ENCODE measurements around the gene PXMP4. TPM values are rescaled to one million over a fixed set of nuclear protein-coding genes. Genes with fewer than 3 reads are reported as not detected.

Gene PXMP4
- 1 to 10 TPM; 5.3 to 6.9 TPM for total RNA-seq

DNA sequence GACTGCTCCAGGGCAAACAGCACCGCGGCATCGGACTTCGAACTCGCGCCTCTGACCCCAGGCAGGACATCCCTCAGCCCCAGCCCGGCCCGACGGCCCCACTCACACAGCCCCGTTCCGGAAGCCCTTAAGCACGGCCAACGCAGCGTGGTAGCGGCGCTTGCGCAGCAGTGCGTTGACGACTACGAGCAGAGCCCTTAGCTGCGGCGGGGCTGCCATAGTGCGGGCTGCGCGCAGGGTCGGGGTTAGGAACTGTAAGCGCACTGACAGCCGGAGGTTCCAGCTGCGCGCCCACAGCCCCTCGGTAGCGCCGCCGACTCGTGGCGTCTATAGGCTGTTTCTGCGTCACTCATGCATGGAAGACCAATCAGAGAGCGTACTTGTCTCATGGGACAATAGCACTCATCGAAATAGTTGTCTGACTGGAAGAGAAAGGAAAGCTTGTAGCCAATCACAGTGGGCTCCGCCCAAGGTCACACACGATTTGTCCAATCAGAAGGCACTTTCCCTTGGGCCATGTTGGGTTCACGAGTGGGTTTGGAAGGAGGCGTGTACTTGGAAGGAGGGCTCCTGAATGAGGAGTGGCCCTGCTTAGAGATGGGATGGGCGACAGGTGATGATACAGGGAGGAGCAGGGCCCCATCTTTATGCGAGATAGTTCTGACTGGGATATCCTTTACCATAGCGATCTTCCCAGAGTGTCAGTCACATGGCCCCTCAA is at the start of gene PXMP4:
PXMP4 (minus strand) TSS at position 322 of the 721 bp plus-strand sequence; CDS start at position 219, 103 bp downstream.

GRCh38 chr20:33731693-33732165 is 11.6 kb upstream of the PXMP4 start, which contains the start of gene ZNF341:
Gene ZNF341, plus strand, starts transcription at chr20:33731996. Its CDS starts 26 bp downstream, at chr20:33732022.

DNA sequence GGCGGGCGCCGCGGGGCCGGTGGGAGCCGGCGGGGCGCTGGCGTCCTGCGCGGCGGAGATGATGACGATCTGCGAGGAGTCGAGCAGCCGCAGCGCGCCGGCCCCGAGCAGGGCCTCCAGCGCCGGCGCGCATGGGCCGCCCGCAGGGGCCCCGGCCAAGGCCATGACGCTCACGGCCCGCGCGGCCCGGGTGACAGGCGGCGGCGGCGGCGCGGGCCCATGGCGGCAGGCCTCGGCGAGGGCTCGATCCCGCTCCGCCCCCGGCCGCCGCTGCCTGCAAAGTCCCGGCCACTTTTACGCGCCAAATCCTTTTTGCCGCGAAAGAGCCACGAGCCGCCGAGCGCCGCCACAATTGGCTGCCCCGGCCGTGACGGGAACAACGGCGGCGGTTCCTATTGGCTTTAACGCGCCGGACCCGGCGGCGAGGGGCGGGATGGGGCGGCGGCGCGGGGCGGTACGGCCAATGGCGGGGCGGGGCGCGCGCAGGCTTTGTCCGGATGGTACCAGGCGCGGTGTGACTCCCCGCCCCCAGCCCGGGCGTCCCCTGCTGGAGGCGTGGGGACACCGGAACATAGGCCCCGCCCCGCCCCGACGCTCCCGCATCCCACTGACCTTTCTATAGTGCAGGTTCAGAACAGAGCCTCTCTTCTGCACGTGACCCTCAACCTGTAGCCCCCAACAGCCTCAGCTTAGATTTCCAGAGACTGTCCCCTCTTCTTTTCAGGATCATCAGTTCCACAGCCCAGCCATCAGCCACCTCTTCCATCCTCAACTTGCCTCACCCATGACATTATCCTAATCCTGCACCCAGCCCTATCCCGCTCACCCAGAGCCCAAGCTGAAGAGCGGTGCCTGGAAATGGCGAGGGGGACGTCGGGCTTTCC is 33.8 kb downstream of the PXMP4 start, which contains the start of gene E2F1:
E2F1 (minus strand) TSS at position 286 of the 884 bp plus-strand sequence; CDS start at position 165, 121 bp downstream.

GRCh38 chr20:33674294-33675135 is 45.6 kb downstream of the PXMP4 start, which contains the start of gene NECAB3:
Gene NECAB3, minus strand, starts transcription at chr20:33674428. Its CDS starts 76 bp downstream, at chr20:33674352.

DNA sequence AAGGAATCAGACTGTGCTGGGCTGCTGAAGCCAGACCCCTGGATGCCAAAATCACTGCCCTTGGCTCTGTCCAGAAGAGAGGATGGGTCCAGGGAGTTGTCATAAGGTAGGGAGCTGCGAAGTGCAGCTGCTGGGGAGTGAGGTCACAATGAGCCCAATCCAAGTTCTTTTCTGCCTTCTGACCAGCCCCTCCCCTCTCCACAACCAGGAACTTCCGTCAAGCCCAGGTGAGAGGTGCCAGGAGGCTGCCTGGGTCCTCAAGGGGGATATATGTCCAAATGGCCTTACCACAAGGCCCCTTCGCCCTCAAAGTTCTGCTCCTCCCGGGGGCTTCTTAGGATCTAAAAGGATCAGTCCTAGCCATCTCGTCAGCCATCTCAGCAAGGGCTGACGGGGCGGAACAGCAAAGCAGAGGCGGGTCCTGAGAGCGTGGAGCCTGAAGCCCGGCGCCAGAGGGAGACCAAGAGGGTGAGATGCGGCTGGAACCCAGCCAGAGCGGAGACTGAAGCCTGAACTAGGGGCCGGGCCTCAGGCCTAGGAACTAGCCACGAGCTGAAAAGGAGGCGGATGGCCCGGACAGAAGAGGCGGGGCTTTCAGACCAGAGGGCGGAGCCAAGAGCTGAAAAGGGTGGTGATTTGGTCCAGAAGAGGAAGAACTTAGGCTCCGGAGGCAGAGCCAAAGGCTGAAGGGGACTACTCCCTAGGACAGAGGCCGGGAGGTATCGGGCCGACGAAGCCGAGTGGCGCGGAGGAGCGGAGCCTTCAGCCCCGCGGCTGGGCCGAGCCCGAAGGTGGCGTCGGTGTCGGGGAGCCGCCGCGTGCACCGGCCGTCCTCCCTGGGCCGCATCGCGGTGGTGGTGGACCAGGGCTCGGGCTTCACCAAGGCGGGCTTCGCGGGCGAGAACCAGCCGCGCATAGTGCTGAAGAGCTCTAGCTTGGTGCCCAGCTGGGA is 53.5 kb downstream of the PXMP4 start, which contains the start of gene ACTL10:
ACTL10 (plus strand) TSS at position 651 of the 952 bp plus-strand sequence. CDS start 555 bp downstream, outside the sequence.

GRCh38 chr20:33662172-33662571 is 57.9 kb downstream of the PXMP4 start, which contains the start of gene C20orf144:
Gene C20orf144, plus strand, starts transcription at chr20:33662327. Its CDS starts 19 bp downstream, at chr20:33662346.

Other genes with a start within 250 kb of the PXMP4 start
- gene CBFA2T2, start 230.2 kb downstream of the PXMP4 start, total RNA-seq, result 1 to 10 TPM; 7.7 to 8.6 TPM
- under 1 TPM; 0.33 to 0.34 TPM for gene C20orf144, start 58.0 kb downstream of the PXMP4 start, total RNA-seq
- gene ACTL10, start 53.4 kb downstream of the PXMP4 start, total RNA-seq, result 1 to 10 TPM; 2.3 to 2.4 TPM
- 10 to 100 TPM; 24.1 to 27.3 TPM for gene NECAB3, start 45.9 kb downstream of the PXMP4 start, total RNA-seq
- gene E2F1, start 33.9 kb downstream of the PXMP4 start, total RNA-seq, result 10 to 100 TPM; 11.4 to 28.3 TPM
- 1 to 10 TPM; 1.4 to 2.7 TPM for gene ZNF341, start 11.7 kb upstream of the PXMP4 start, total RNA-seq
- gene CHMP4B, start 91.0 kb upstream of the PXMP4 start, total RNA-seq, result 10 to 100 TPM; 26.2 to 36.3 TPM

Measured in melanocyte of skin (primary cell).